Neural cell (in vitro differentiated cells): ENCODE results near the gene CHDH. TPM values are rescaled to one million over a fixed set of nuclear protein-coding genes. Genes with fewer than 3 reads are reported as not detected.

Experiments used
- H2AFZ ChIP-seq: fragments of 200-600, 300-800 bp; sonication (generic), shearing (Covaris generic); 2 replicates; pipeline ENCODE4 v1.6.0; 2014; ENCODE audit warnings: low read depth, mild to moderate bottlenecking, antibody characterized with exemption, low read length, moderate library complexity
- H3F3A ChIP-seq: fragments of 200-600 bp; shearing (Covaris generic); 2 replicates; pipeline ENCODE4 v1.6.1; 2016; ENCODE audit warnings: mild to moderate bottlenecking, moderate library complexity, mixed read lengths, antibody characterized with exemption, low read length; ENCODE audit not compliant: insufficient read depth, poor library complexity, severe bottlenecking
- H3K27ac ChIP-seq: fragments of 200-600, 300-800 bp; sonication (generic), shearing (Covaris generic); 2 replicates; pipeline ENCODE4 v1.5.1; 2014; ENCODE audit warnings: mild to moderate bottlenecking, low read length, moderate library complexity
- H3K27me3 ChIP-seq: fragments of 300-800, 200-600 bp; sonication (generic), shearing (Covaris generic); 2 replicates; pipeline ENCODE4 v1.6.0; 2014; ENCODE audit warnings: mild to moderate bottlenecking, low read depth, low read length, moderate library complexity; ENCODE audit not compliant: insufficient read depth
- H3K36me3 ChIP-seq: fragments of 300-800, 200-600 bp; sonication (generic), shearing (Covaris generic); 2 replicates; pipeline ENCODE4 v1.5.1; 2014; ENCODE audit warnings: mild to moderate bottlenecking, antibody characterized with exemption, low read length, moderate library complexity; ENCODE audit not compliant: insufficient read depth
- H3K4me2 ChIP-seq: fragments of 300-800, 200-600 bp; sonication (generic), shearing (Covaris generic); 2 replicates; pipeline ENCODE4 v1.6.0; 2014; ENCODE audit warnings: mild to moderate bottlenecking, low read length
- H3K4me3 ChIP-seq: fragments of 300-800, 200-600 bp; sonication (generic), shearing (Covaris generic); 2 replicates; pipeline ENCODE4 v1.5.1; 2014; ENCODE audit warnings: mild to moderate bottlenecking, low read length, moderate library complexity
- H3K79me2 ChIP-seq: fragments of 200-600 bp; shearing (Covaris generic); replicated peaks from 2 replicates; pipeline ENCODE4 v1.6.0; 2014; ENCODE audit warnings: mild to moderate bottlenecking, low read length, moderate library complexity; ENCODE audit not compliant: insufficient read depth
- H3K9ac ChIP-seq: fragments of 300-800, 200-600 bp; sonication (generic), shearing (Covaris generic); 2 replicates; pipeline ENCODE4 v1.6.1; 2016; ENCODE audit warnings: mild to moderate bottlenecking, low read length, mixed read lengths
- H3K9me2 ChIP-seq: fragments of 200-600 bp; shearing (Covaris generic); 2 replicates; pipeline ENCODE4 v1.6.1; 2016; ENCODE audit warnings: mild to moderate bottlenecking, low read length, mixed read lengths; ENCODE audit not compliant: insufficient read depth
- H3K9me3 ChIP-seq: fragments of 200-600, 300-800 bp; sonication (generic), shearing (Covaris generic); 2 replicates; pipeline ENCODE4 v1.6.1; 2016; ENCODE audit warnings: mild to moderate bottlenecking, mixed run types, low read length, moderate library complexity, mixed read lengths
- H4K20me1 ChIP-seq: fragments of 200-600 bp; shearing (Covaris generic); 2 replicates; pipeline ENCODE4 v1.6.1; 2016; ENCODE audit warnings: mild to moderate bottlenecking, mixed run types; ENCODE audit not compliant: insufficient read depth
- CTCF ChIP-seq: fragments of 450-650 bp; IDR thresholded peaks from 2 replicates; pipeline ENCODE4 v1.5.1; 2014; ENCODE audit warnings: antibody characterized with exemption, mild to moderate bottlenecking, moderate library complexity; ENCODE audit not compliant: poor library complexity, severe bottlenecking
- EP300 ChIP-seq: fragments of 450-650 bp; conservative IDR thresholded peaks from 2 replicates; pipeline ENCODE4 v1.6.1; 2014; ENCODE audit warnings: antibody characterized with exemption, mild to moderate bottlenecking, moderate library complexity; ENCODE audit not compliant: poor library complexity, severe bottlenecking
- EZH2 ChIP-seq: fragments of 200-600, 300-800 bp; shearing (Covaris generic), sonication (generic); IDR thresholded peaks from 2 replicates; pipeline ENCODE4 v1.6.1; 2014; ENCODE audit warnings: antibody characterized with exemption, low read length, borderline replicate concordance, mild to moderate bottlenecking; ENCODE audit not compliant: insufficient read depth, poor library complexity, severe bottlenecking
- MXI1 ChIP-seq: fragments of 450-650 bp; conservative IDR thresholded peaks from 2 replicates; pipeline ENCODE4 v1.6.1; 2014; ENCODE audit warnings: antibody characterized with exemption, mild to moderate bottlenecking; ENCODE audit not compliant: poor library complexity, severe bottlenecking
- POLR2AphosphoS5 ChIP-seq: IDR thresholded peaks from 2 replicates; pipeline ENCODE4 v1.6.1; 2012
- RAD21 ChIP-seq: fragments of 450-650 bp; conservative IDR thresholded peaks from 2 replicates; pipeline ENCODE4 v1.6.1; 2014; ENCODE audit warnings: antibody characterized with exemption, mild to moderate bottlenecking, moderate library complexity
- REST ChIP-seq: IDR thresholded peaks from 2 replicates; pipeline ENCODE4 v1.6.1; 2012; ENCODE audit warnings: borderline replicate concordance
- SMC3 ChIP-seq: fragments of 450-650 bp; conservative IDR thresholded peaks from 2 replicates; pipeline ENCODE4 v1.6.1; 2014; ENCODE audit warnings: antibody characterized with exemption, mild to moderate bottlenecking, moderate library complexity; ENCODE audit not compliant: poor library complexity
- TAF1 ChIP-seq: IDR thresholded peaks from 2 replicates; pipeline ENCODE4 v1.6.1; 2012; ENCODE audit warnings: low read depth
- polyA plus RNA-seq: library from polyadenylated mRNA; depleted of rRNA; stranded (reverse); fragments of >200 nt; gene quantifications from 2 replicates; pipeline ENCODE4 v1.2.3, GENCODE V29; 2014

CHDH gene
- polyA plus RNA-seq, 1 donor from 2014 or later: 0.17 TPM

- Histone ChIP-seq H3K27ac (no peak overlapping the region), H3F3A (no peaks in the 10 kb centered on the region), H3K36me3 (no peaks in the 10 kb centered on the region), H3K27me3 (no peaks in the 10 kb centered on the region), H3K9me3 (no peaks in the 10 kb centered on the region), H2AFZ (no peak overlapping the region), H3K4me3 (no peak overlapping the region), H3K4me2 (no peak overlapping the region), H3K79me2 (no peaks in the 10 kb centered on the region), H3K9me2 (no peaks in the 10 kb centered on the region), H4K20me1 (no peaks in the 10 kb centered on the region), H3K9ac (no peak overlapping the region)
- TF ChIP-seq TAF1: no peak
- TF ChIP-seq RAD21: no peak
- TF ChIP-seq CTCF: no peak
- no peak for TF ChIP-seq EZH2
- no peak for TF ChIP-seq SMC3
- no peak for TF ChIP-seq EP300
- TF ChIP-seq REST: no peak
- no peak for TF ChIP-seq MXI1
- TF ChIP-seq POLR2AphosphoS5: no peak
Observed at GRCh38 chr3:53834429-53835095, 11.7 kb downstream of the CHDH start.

GRCh38 chr3:53833700-53834099 is 12.5 kb downstream of the CHDH start:
- H3K9me2 ChIP-seq: no peaks in the 10 kb centered on the region

More at GRCh38 chr3:53833700-53834099, 12.5 kb downstream of the CHDH start:
- H2AFZ ChIP-seq: no peak overlapping the region
- no peaks in the 10 kb centered on the region for H4K20me1 ChIP-seq
- no peak overlapping the region for H3K4me3 ChIP-seq
- no peaks in the 10 kb centered on the region for H3K27me3 ChIP-seq
- no peaks in the 10 kb centered on the region for H3K9me3 ChIP-seq
- no peak for TF ChIP-seq REST
- no peak for TF ChIP-seq SMC3
- TF ChIP-seq POLR2AphosphoS5: no peak
- TF ChIP-seq TAF1: no peak
- no peak for TF ChIP-seq RAD21
- no peak for TF ChIP-seq EZH2
- no peak for TF ChIP-seq MXI1
- TF ChIP-seq EP300: no peak
- TF ChIP-seq CTCF: no peak
- H3K4me2 ChIP-seq: no peak overlapping the region
- no peaks in the 10 kb centered on the region for H3F3A ChIP-seq
- H3K79me2 ChIP-seq: no peaks in the 10 kb centered on the region
- H3K36me3 ChIP-seq: no peaks in the 10 kb centered on the region
- H3K27ac ChIP-seq: no peak overlapping the region
- no peak overlapping the region for H3K9ac ChIP-seq
